Anterior cingulate cortex (tissue), 58 donors: ENCODE measurements around the gene ACAD11.
A peak's percentile ranks its signal among the peaks of the same experiment; 100 is the strongest.

Experiments used
- DNase-seq, 58 donors: peaks; one replicate each; lab custom pipeline; 2025; lab: John Stamatoyannopoulos, UW

The ACAD11 gene

GRCh38 chr3:132659365-132660051 lies at the start of gene ACAD11:
TSS of gene ACAD11 (minus strand) at chr3:132659809. CDS start at chr3:132659751, 58 bp downstream.
- DNase-seq = peak in 56 of 58 donors; percentile 26 to 89 (median 66)

GRCh38 chr3:132703733-132704132 lies 44.1 kb upstream of the ACAD11 start:
- no peak for DNase-seq

GRCh38 chr3:132695422-132695821 lies 35.8 kb upstream of the ACAD11 start:
- no peak for DNase-seq

GRCh38 chr3:132694991-132695390 lies 35.4 kb upstream of the ACAD11 start:
- DNase-seq = no peak

- DNase-seq = no peak
Measured at GRCh38 chr3:132690040-132690439, 30.4 kb upstream of the ACAD11 start.

GRCh38 chr3:132682201-132682600 lies 22.6 kb upstream of the ACAD11 start:
- DNase-seq = no peak

GRCh38 chr3:132681421-132681820 lies 21.8 kb upstream of the ACAD11 start:
- DNase-seq = no peak

GRCh38 chr3:132679911-132680310 lies 20.3 kb upstream of the ACAD11 start:
- DNase-seq = no peak

- DNase-seq = no peak
Measured at GRCh38 chr3:132675408-132675807, 15.8 kb upstream of the ACAD11 start.

GRCh38 chr3:132669256-132669777 lies 9.7 kb upstream of the ACAD11 start:
- peak in 15 of 58 donors; percentile 2 to 40 (median 11) for DNase-seq

GRCh38 chr3:132665230-132665745 lies 5.7 kb upstream of the ACAD11 start:
- no peak for DNase-seq

GRCh38 chr3:132662212-132662611 lies 2.6 kb upstream of the ACAD11 start:
- no peak for DNase-seq

- DNase-seq = no peak
Measured at GRCh38 chr3:132661101-132661500, 1.5 kb upstream of the ACAD11 start.

- peak in 1 of 58 donors; percentile 25 for DNase-seq
Measured at GRCh38 chr3:132660811-132661070, 1.1 kb upstream of the ACAD11 start.

- DNase-seq = peak in 57 of 58 donors; percentile 4 to 89 (median 65)
Measured at GRCh38 chr3:132660052-132660810, 622 bp upstream of the ACAD11 start, which contains the start of gene UBA5. TSS of gene UBA5 (plus strand) at chr3:132660329. CDS start at chr3:132660538, 209 bp downstream.

- DNase-seq = peak in 2 of 58 donors; percentile 44 to 52
Measured at GRCh38 chr3:132659000-132659364, 627 bp downstream of the ACAD11 start.

GRCh38 chr3:132657869-132658747 lies 1.5 kb downstream of the ACAD11 start:
- no peak for DNase-seq

- DNase-seq = no peak
Measured at GRCh38 chr3:132655471-132655870, 4.1 kb downstream of the ACAD11 start.

- DNase-seq = no peak
Measured at GRCh38 chr3:132654721-132655120, 4.9 kb downstream of the ACAD11 start.

GRCh38 chr3:132654190-132654589 lies 5.4 kb downstream of the ACAD11 start:
- DNase-seq = no peak
